Spleen (tissue), 11 donors: ENCODE results near the gene IQSEC1. TPM values are rescaled to one million over a fixed set of nuclear protein-coding genes. Genes with fewer than 3 reads are reported as not detected.

Source experiments
- DNase-seq: peaks from one replicate; pipeline ENCODE4 v3.0.0-alpha.2; 2020
- H3K27ac ChIP-seq, 8 donors: fragments of 200-600 bp; sonication (generic) in 7 of 8; 1 replicate in 4 of 8; 2 replicates in 4 of 8; pipeline versions ENCODE4 v1.5.0 to v1.8.0; 2016 to 2021; ENCODE audit warnings: inconsistent platforms in 4 of 8, mild to moderate bottlenecking in 4 of 8, moderate library complexity in 1 of 8
- H3K27me3 ChIP-seq, 7 donors: fragments of 200-600 bp; sonication (generic) in 6 of 7; replicated peaks in 1 of 7; 1 replicate in 4 of 7; 2 replicates in 3 of 7; pipeline versions ENCODE4 v1.5.0 to v1.8.0; 2016 to 2021; ENCODE audit warnings: inconsistent platforms in 3 of 7, mild to moderate bottlenecking in 1 of 7
- H3K36me3 ChIP-seq, 6 donors: fragments of 200-600 bp; sonication (generic) in 5 of 6; 1 replicate in 4 of 6; 2 replicates in 2 of 6; pipeline versions ENCODE4 v1.5.0 to v1.8.0; 2016 to 2021; ENCODE audit warnings: inconsistent platforms in 2 of 6
- H3K4me1 ChIP-seq, 6 donors: fragments of 200-600 bp; sonication (generic) in 5 of 6; 1 replicate in 3 of 6; 2 replicates in 3 of 6; pipeline versions ENCODE4 v1.5.0 to v1.8.0; 2016 to 2021; ENCODE audit warnings: inconsistent platforms in 3 of 6
- H3K4me3 ChIP-seq, 8 donors: fragments of 200-600 bp; sonication (generic) in 7 of 8; 1 replicate in 4 of 8; 2 replicates in 4 of 8; pipeline versions ENCODE4 v1.5.0 to v1.8.0; 2016 to 2021; ENCODE audit warnings: inconsistent platforms in 4 of 8, mild to moderate bottlenecking in 4 of 8, moderate library complexity in 2 of 8
- H3K9me3 ChIP-seq, 8 donors: fragments of 200-600 bp; sonication (generic) in 7 of 8; 1 replicate in 4 of 8; 2 replicates in 4 of 8; pipeline versions ENCODE4 v1.5.0 to v1.8.0; 2016 to 2021; ENCODE audit warnings: inconsistent platforms in 4 of 8
- CTCF ChIP-seq, 11 experiments: fragments of 200-600 bp in 7 of 11; fragments of 450-650 bp in 4 of 11; sonication (generic) in 4 of 11; IDR thresholded peaks in 8 of 11; conservative IDR thresholded peaks in 3 of 11; 1 replicate in 7 of 11; 2 replicates in 4 of 11; pipeline versions ENCODE4 v1.4.0 to v1.8.0; 2016 to 2021; ENCODE audit warnings: antibody characterized with exemption in 11 of 11, inconsistent platforms in 4 of 11, mild to moderate bottlenecking in 1 of 11
- POLR2A ChIP-seq, 3 donors: fragments of 450-650 bp; IDR thresholded peaks; one replicate each; pipeline ENCODE4 v1.5.1; 2017; ENCODE audit warnings: antibody characterized with exemption in 3 of 3, mild to moderate bottlenecking in 1 of 3
- POLR2AphosphoS5 ChIP-seq, 3 donors: sonication (generic); formaldehyde crosslinking; IDR thresholded peaks; one replicate each; pipeline ENCODE4 v1.5.1; 2017; ENCODE audit warnings: antibody characterized with exemption in 3 of 3
- WGBS, 5 donors: extraction: QIAGEN DNeasy Blood & Tissue Kit in 3 of 5; methylation state at CpG; one replicate each; pipeline versions ENCODE4 v1.1.5 to v1.1.7; 2013 to 2018; 5-methylcytosine and 5-hydroxymethylcytosine counted together
- intact Hi-C: fragments of 100-400 bp; cut with DNase I; formaldehyde crosslinking; loops from one replicate; pipeline ENCODE4 v1.15.0; 2023; ENCODE audit warnings: low total_unique reads
- polyA plus RNA-seq, 3 donors: library from polyadenylated mRNA; stranded (reverse); fragments of 200-250 nt; gene quantifications; one replicate each; pipeline ENCODE4 v1.2.1, GENCODE V29; 2013
- total RNA-seq, 7 donors: library from RNA; depleted of rRNA in 3 of 7; stranded (reverse); fragments of >200 nt in 3 of 7; fragmentation: NEBNext Ultra II Directional in 4 of 7; extraction: Animal tissue kit (Norgen Biotek cat#: 25700) in 4 of 7; gene quantifications; one replicate each; pipeline versions ENCODE4 v1.1.0 to v1.2.1, GENCODE V29; 2016 to 2021
- donor health status: healthy with polysubstance abuse.
- donor health status: DM: no; HTN: no; CAD: no; lungs with moderate emphysema.
- donor health status: DM: no; HTN: no; CAD: no.
- donor health status: Bipolar disorder and iron deficiency.
- donor health status: healthy.
- donor health status: DM: no; HTN: no; CAD: no.
- donor health status: DM: yes; HTN: yes; CAD: no.

Gene IQSEC1
- total and polyA plus RNA-seq, 10 donors = 23.0 to 170 (median 116) TPM

GRCh38 chr3:12968541-12968940 lies 104.7 kb downstream of the IQSEC1 start:
- Histone ChIP-seq H3K36me3 (peaks cover 0 to 63% (median 2%) of the 10 kb centered on the region in 6 donors), H3K4me3 (peak overlapping the region in 2 of 8 donors; percentile 61 to 81), H3K9me3 (no peaks in the 10 kb centered on the region), H3K4me1 (peaks cover 41 to 95% (median 70%) of the 10 kb centered on the region in 6 donors), H3K27me3 (no peaks in the 10 kb centered on the region), H3K27ac (peak overlapping the region in 3 of 8 donors; percentile 1 to 84 (median 40))
- intact Hi-C loops = no loop called here
- DNase-seq = no peak
- WGBS, 5 donors = 86 to 93% (median 90%) methylated on average over 5 of the region's 5 CpGs
- TF ChIP-seq POLR2AphosphoS5 (IDR thresholded peaks at IDR 0.05) (no peak), POLR2A (IDR thresholded peaks at IDR 0.05) (no peak), CTCF (IDR thresholded peaks at IDR 0.05 in 8 of 11, conservative IDR thresholded peaks at IDR 0.05 in 3 of 11) (no peak)

- peak; percentile 97 for DNase-seq
- peaks cover 48 to 95% (median 71%) of the 10 kb centered on the region in 6 donors for H3K4me1 ChIP-seq
Measured at GRCh38 chr3:12967606-12968351, 105.5 kb downstream of the IQSEC1 start.

GRCh38 chr3:12966847-12967605 lies 106.2 kb downstream of the IQSEC1 start:
- 6 to 13% (median 9%) methylated on average over 25 to 56 of the region's 56 CpGs for WGBS, 5 donors
- Histone ChIP-seq H3K27me3 (no peaks in the 10 kb centered on the region), H3K36me3 (peaks cover 0 to 64% (median 2%) of the 10 kb centered on the region in 6 donors), H3K4me1 (peaks cover 55 to 95% (median 74%) of the 10 kb centered on the region in 6 donors), H3K27ac (peak overlapping the region; percentile 53 to 84 (median 80)), H3K9me3 (no peaks in the 10 kb centered on the region), H3K4me3 (peak overlapping the region; percentile 61 to 85 (median 68))
- no peak for DNase-seq
- TF ChIP-seq POLR2AphosphoS5 (IDR thresholded peaks at IDR 0.05) = peak in 1 of 3 donors; percentile 28
- no peak for TF ChIP-seq POLR2A (IDR thresholded peaks at IDR 0.05)
- intact Hi-C loops = no loop called here

More at GRCh38 chr3:12967606-12968351, 105.5 kb downstream of the IQSEC1 start:
- H3K27ac ChIP-seq = peak overlapping the region in 7 of 8 donors; percentile 61 to 84 (median 81)
- intact Hi-C loops = no loop called here
- TF ChIP-seq POLR2AphosphoS5 (IDR thresholded peaks at IDR 0.05) (peak; percentile 39 to 80 (median 76)), CTCF (IDR thresholded peaks at IDR 0.05 in 8 of 11, conservative IDR thresholded peaks at IDR 0.05 in 3 of 11) (peak in 1 of 11 experiments; percentile 11), POLR2A (IDR thresholded peaks at IDR 0.05) (no peak)
- 4 to 9% (median 6%) methylated on average over 28 to 64 of the region's 64 CpGs for WGBS, 5 donors
- peak overlapping the region; percentile 61 to 85 (median 68) for H3K4me3 ChIP-seq
- H3K36me3 ChIP-seq = peaks cover 0 to 64% (median 2%) of the 10 kb centered on the region in 6 donors
- H3K9me3 ChIP-seq = no peaks in the 10 kb centered on the region
- no peaks in the 10 kb centered on the region for H3K27me3 ChIP-seq

- H3K4me1 ChIP-seq = peaks cover 61 to 97% (median 81%) of the 10 kb centered on the region in 6 donors
- peaks cover 0 to 63% (median 2%) of the 10 kb centered on the region in 6 donors for H3K36me3 ChIP-seq
- H3K27ac ChIP-seq = peak overlapping the region in 5 of 8 donors; percentile 55 to 84 (median 81)
- no peaks in the 10 kb centered on the region for H3K9me3 ChIP-seq
- H3K4me3 ChIP-seq = peak overlapping the region; percentile 61 to 85 (median 68)
- DNase-seq = no peak
- 64 to 69% (median 66%) methylated on average over 11 of the region's 11 CpGs for WGBS, 5 donors
- no peak for TF ChIP-seq POLR2AphosphoS5 (IDR thresholded peaks at IDR 0.05)
- TF ChIP-seq POLR2A (IDR thresholded peaks at IDR 0.05) = no peak
- no peak for TF ChIP-seq CTCF (IDR thresholded peaks at IDR 0.05 in 8 of 11, conservative IDR thresholded peaks at IDR 0.05 in 3 of 11)
- intact Hi-C loops = no loop called here
- H3K27me3 ChIP-seq = no peaks in the 10 kb centered on the region
Measured at GRCh38 chr3:12965999-12966846, 107.0 kb downstream of the IQSEC1 start.
